Breast epithelium (tissue), 4 donors: Measurements from ENCODE around the gene CASZ1. TPM values are rescaled to one million over a fixed set of nuclear protein-coding genes. Genes with fewer than 3 reads are reported as not detected.

ENCODE experiments used
- DNase-seq, 2 donors: peaks; one replicate each; pipeline ENCODE4 v3.0.0-alpha.2; 2019; ENCODE audit warnings: low spot score in 2 of 2
- H3K27ac ChIP-seq, 2 donors: fragments of 200-600 bp; sonication (generic) in 1 of 2; one replicate each; pipeline ENCODE4 v1.5.1; 2016 to 2019; ENCODE audit warnings: mild to moderate bottlenecking in 1 of 2
- H3K27me3 ChIP-seq, 2 donors: fragments of 200-600 bp; sonication (generic) in 1 of 2; one replicate each; pipeline versions ENCODE4 v1.5.1 to v1.6.0; 2017 to 2019; ENCODE audit warnings: control low read depth in 1 of 2, mild to moderate bottlenecking in 1 of 2
- H3K36me3 ChIP-seq: fragments of 200-600 bp; one replicate; pipeline ENCODE4 v1.5.1; 2019
- H3K4me1 ChIP-seq, 2 donors: fragments of 200-600 bp; sonication (generic); one replicate each; pipeline ENCODE4 v1.5.1; 2016 to 2019; ENCODE audit warnings: control low read depth in 1 of 2
- H3K4me3 ChIP-seq, 3 donors: fragments of 200-600 bp; sonication (generic); 1 replicate in 2 of 3; 2 replicates in 1 of 3; pipeline ENCODE4 v1.5.1; 2016 to 2019; ENCODE audit warnings: mild to moderate bottlenecking in 3 of 3, moderate library complexity in 2 of 3
- H3K9me3 ChIP-seq, 2 donors: fragments of 200-600 bp; sonication (generic) in 1 of 2; one replicate each; pipeline ENCODE4 v1.5.1; 2016 to 2019; ENCODE audit warnings: control low read depth in 1 of 2
- CTCF ChIP-seq, 3 donors: fragments of 450-650 bp; IDR thresholded peaks; one replicate each; pipeline ENCODE4 v1.5.1; 2016 to 2017; ENCODE audit warnings: antibody characterized with exemption in 3 of 3, mild to moderate bottlenecking in 3 of 3, moderate library complexity in 3 of 3
- POLR2A ChIP-seq: fragments of 450-650 bp; IDR thresholded peaks from one replicate; pipeline ENCODE4 v1.6.1; 2016; ENCODE audit warnings: antibody characterized with exemption, mild to moderate bottlenecking, moderate library complexity
- POLR2AphosphoS5 ChIP-seq, 3 donors: sonication (generic); formaldehyde crosslinking; IDR thresholded peaks; one replicate each; pipeline ENCODE4 v1.6.1; 2017; ENCODE audit warnings: antibody characterized with exemption in 3 of 3
- intact Hi-C: fragments of 100-400 bp; cut with DNase I; formaldehyde crosslinking; loops from one replicate; pipeline ENCODE4 v1.15.1; 2023; ENCODE audit warnings: low total_unique reads
- total RNA-seq, 3 donors: library from RNA; depleted of rRNA; stranded (reverse); fragments of >200 nt; gene quantifications; one replicate each; pipeline ENCODE4 v1.1.0, GENCODE V29; 2016

The CASZ1 gene
- total RNA-seq, 3 donors from 2014 or later: 1.1 to 39.1 (median 32.4) TPM

GRCh38 chr1:10674700-10675609, 121.5 kb downstream of the CASZ1 start:
- no peaks in the 10 kb centered on the region for H3K9me3 ChIP-seq

GRCh38 chr1:10674222-10674621, 122.2 kb downstream of the CASZ1 start:
- intact Hi-C loops: loop anchor here (10.0 kb wide), 1 partner anchor 191 kb away; no protein-coding TSS in a partner anchor
- peaks cover 7% of the 10 kb centered on the region in 2 donors for H3K4me1 ChIP-seq
- H3K27ac ChIP-seq: peak overlapping the region; percentile 66 to 93

More at GRCh38 chr1:10674700-10675609, 121.5 kb downstream of the CASZ1 start:
- no peaks in the 10 kb centered on the region for H3K27me3 ChIP-seq
- peak overlapping the region; percentile 66 to 93 for H3K27ac ChIP-seq
- peaks cover 7 to 15% of the 10 kb centered on the region in 2 donors for H3K4me1 ChIP-seq
- H3K36me3 ChIP-seq: no peaks in the 10 kb centered on the region
- no peak for TF ChIP-seq POLR2AphosphoS5 (IDR thresholded peaks at IDR 0.05)
- TF ChIP-seq CTCF (IDR thresholded peaks at IDR 0.05): no peak
- TF ChIP-seq POLR2A: no peak
- intact Hi-C loops: loop anchor here (10.0 kb wide), 1 partner anchor 190 kb away; no protein-coding TSS in a partner anchor
- H3K4me3 ChIP-seq: no peak overlapping the region
- no peak for DNase-seq

GRCh38 chr1:10673109-10673711, 123.2 kb downstream of the CASZ1 start:
- peaks cover 5 to 16% of the 10 kb centered on the region in 2 donors for H3K4me1 ChIP-seq
- H3K27me3 ChIP-seq: no peaks in the 10 kb centered on the region
- intact Hi-C loops: loop anchor here (10.0 kb wide), 1 partner anchor 192 kb away; no protein-coding TSS in a partner anchor
- TF ChIP-seq POLR2AphosphoS5 (IDR thresholded peaks at IDR 0.05) (no peak), POLR2A (no peak), CTCF (IDR thresholded peaks at IDR 0.05) (no peak)
- H3K36me3 ChIP-seq: no peaks in the 10 kb centered on the region
- no peak overlapping the region for H3K27ac ChIP-seq
- no peak for DNase-seq
- H3K9me3 ChIP-seq: no peaks in the 10 kb centered on the region
- no peak overlapping the region for H3K4me3 ChIP-seq

More at GRCh38 chr1:10674222-10674621, 122.2 kb downstream of the CASZ1 start:
- Histone ChIP-seq H3K27me3 (no peaks in the 10 kb centered on the region), H3K36me3 (no peaks in the 10 kb centered on the region), H3K9me3 (no peaks in the 10 kb centered on the region), H3K4me3 (no peak overlapping the region)
- no peak for TF ChIP-seq POLR2A
- TF ChIP-seq POLR2AphosphoS5 (IDR thresholded peaks at IDR 0.05): no peak
- TF ChIP-seq CTCF (IDR thresholded peaks at IDR 0.05): no peak
- no peak for DNase-seq

- intact Hi-C loops: loop anchor here (10.0 kb wide), 1 partner anchor 192 kb away; no protein-coding TSS in a partner anchor
- TF ChIP-seq POLR2AphosphoS5 (IDR thresholded peaks at IDR 0.05) (no peak), CTCF (IDR thresholded peaks at IDR 0.05) (no peak), POLR2A (no peak)
- no peak overlapping the region for H3K4me3 ChIP-seq
- peaks cover 5 to 17% of the 10 kb centered on the region in 2 donors for H3K4me1 ChIP-seq
- DNase-seq: no peak
- H3K36me3 ChIP-seq: no peaks in the 10 kb centered on the region
- no peaks in the 10 kb centered on the region for H3K9me3 ChIP-seq
- no peak overlapping the region for H3K27ac ChIP-seq
- no peaks in the 10 kb centered on the region for H3K27me3 ChIP-seq
Observed at GRCh38 chr1:10672343-10673050, 123.9 kb downstream of the CASZ1 start.
